ENCODE measurements around the gene MRAP. TPM values are rescaled to one million over a fixed set of nuclear protein-coding genes. Genes with fewer than 3 reads are reported as not detected.

Gene MRAP
- total and polyA plus RNA-seq, 9 of the 15 experiments (the other 6 are each of a cell fraction or from before 2014, with no cell fraction given), result 0.63 to 2.3 TPM; not detected in 7

DNA sequence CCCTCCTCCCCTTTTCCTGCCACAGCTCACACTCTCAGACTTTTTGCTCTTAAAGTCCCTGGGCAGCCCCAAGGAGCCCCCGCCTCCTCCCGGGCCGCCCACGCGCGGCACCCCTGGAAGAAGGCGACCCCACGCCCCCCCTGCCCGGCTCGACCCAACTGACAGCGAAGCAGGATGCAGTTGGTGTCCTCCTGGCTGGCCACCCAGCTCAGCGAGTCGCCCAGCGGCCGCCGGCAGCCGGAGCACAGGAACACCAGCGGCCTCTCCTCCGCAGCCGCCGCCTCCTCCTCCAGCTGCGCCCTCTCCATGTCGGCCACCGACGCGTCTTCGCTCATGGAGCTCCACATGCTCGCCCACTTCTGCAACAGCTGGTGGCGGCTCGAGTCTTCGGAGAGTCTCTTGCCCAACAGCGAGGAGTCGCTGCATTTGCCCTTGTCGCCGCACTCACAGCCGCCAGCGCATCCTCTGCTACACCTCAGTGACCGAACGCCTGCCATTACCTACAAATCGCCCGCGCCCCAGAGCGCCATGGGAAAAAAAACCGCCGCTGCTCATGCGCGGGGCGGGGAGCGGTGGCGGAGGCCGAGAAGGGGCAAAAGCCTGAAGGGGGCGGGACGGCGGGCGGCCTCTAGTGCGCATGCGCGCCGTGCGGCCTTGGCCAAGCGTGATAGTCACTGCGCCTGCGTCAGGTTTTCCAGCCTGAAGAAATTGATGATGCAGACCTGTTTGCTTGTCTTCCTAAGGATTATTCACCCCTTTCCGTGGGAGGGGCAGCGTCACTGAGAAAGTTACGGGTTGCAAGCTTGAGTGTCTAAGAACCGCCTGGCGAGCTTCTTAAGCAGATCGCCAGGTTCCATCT is 19.9 kb upstream of the MRAP start, which contains the start of gene MIS18A (continued):
- TF ChIP-seq, protein P1, sequence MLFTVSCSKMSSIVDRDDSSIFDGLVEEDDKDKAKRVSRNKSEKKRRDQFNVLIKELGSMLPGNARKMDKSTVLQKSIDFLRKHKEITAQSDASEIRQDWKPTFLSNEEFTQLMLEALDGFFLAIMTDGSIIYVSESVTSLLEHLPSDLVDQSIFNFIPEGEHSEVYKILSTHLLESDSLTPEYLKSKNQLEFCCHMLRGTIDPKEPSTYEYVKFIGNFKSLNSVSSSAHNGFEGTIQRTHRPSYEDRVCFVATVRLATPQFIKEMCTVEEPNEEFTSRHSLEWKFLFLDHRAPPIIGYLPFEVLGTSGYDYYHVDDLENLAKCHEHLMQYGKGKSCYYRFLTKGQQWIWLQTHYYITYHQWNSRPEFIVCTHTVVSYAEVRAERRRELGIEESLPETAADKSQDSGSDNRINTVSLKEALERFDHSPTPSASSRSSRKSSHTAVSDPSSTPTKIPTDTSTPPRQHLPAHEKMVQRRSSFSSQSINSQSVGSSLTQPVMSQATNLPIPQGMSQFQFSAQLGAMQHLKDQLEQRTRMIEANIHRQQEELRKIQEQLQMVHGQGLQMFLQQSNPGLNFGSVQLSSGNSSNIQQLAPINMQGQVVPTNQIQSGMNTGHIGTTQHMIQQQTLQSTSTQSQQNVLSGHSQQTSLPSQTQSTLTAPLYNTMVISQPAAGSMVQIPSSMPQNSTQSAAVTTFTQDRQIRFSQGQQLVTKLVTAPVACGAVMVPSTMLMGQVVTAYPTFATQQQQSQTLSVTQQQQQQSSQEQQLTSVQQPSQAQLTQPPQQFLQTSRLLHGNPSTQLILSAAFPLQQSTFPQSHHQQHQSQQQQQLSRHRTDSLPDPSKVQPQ (CRISPR knock-in tag; IDR thresholded peaks at IDR 0.05; ENCODE audit: borderline replicate concordance), result 0 out of 2 replicates have a peak, but pooled peaks have one; percentile 22
- peak; percentile 98 for TF ChIP-seq C11orf30 (IDR thresholded peaks at IDR 0.05; ENCODE audit: low read depth)
- TF ChIP-seq IFI16 (CRISPR knock-in tag; IDR thresholded peaks at IDR 0.05), result no peak
- TF ChIP-seq, protein P2, sequence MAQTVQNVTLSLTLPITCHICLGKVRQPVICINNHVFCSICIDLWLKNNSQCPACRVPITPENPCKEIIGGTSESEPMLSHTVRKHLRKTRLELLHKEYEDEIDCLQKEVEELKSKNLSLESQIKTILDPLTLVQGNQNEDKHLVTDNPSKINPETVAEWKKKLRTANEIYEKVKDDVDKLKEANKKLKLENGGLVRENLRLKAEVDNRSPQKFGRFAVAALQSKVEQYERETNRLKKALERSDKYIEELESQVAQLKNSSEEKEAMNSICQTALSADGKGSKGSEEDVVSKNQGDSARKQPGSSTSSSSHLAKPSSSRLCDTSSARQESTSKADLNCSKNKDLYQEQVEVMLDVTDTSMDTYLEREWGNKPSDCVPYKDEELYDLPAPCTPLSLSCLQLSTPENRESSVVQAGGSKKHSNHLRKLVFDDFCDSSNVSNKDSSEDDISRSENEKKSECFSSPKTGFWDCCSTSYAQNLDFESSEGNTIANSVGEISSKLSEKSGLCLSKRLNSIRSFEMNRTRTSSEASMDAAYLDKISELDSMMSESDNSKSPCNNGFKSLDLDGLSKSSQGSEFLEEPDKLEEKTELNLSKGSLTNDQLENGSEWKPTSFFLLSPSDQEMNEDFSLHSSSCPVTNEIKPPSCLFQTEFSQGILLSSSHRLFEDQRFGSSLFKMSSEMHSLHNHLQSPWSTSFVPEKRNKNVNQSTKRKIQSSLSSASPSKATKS (CRISPR knock-in tag; IDR thresholded peaks at IDR 0.05), result no peak
- no peak for TF ChIP-seq ZNF561 (CRISPR knock-in tag; conservative IDR thresholded peaks at IDR 0.05)
- TF ChIP-seq ELF4 (CRISPR knock-in tag; IDR thresholded peaks at IDR 0.05), result peak; percentile 11; the same call in 1 of the 2 replicates
- no peak for TF ChIP-seq ELF2 (CRISPR knock-in tag; IDR thresholded peaks at IDR 0.05)
- TF ChIP-seq MAX (CRISPR knock-in tag; IDR thresholded peaks at IDR 0.05), result peak; percentile 88
- TF ChIP-seq ZNF551 (CRISPR knock-in tag; IDR thresholded peaks at IDR 0.05), result no peak
- peak; percentile 71; the same call in 1 of the 2 replicates for TF ChIP-seq ZBTB7A (IDR thresholded peaks at IDR 0.05; ENCODE audit: borderline replicate concordance, control insufficient read depth, low read depth, low read length)
- TF ChIP-seq SMAD3 (CRISPR knock-in tag; conservative IDR thresholded peaks at IDR 0.05), result no peak
- TF ChIP-seq ZFX (CRISPR knock-in tag; IDR thresholded peaks at IDR 0.05), result peak; percentile 56
- peak; percentile 15; the same call in 1 of the 2 replicates for TF ChIP-seq POLR2H (tag; IDR thresholded peaks at IDR 0.05; ENCODE audit: low read depth)
- TF ChIP-seq, protein P3, sequence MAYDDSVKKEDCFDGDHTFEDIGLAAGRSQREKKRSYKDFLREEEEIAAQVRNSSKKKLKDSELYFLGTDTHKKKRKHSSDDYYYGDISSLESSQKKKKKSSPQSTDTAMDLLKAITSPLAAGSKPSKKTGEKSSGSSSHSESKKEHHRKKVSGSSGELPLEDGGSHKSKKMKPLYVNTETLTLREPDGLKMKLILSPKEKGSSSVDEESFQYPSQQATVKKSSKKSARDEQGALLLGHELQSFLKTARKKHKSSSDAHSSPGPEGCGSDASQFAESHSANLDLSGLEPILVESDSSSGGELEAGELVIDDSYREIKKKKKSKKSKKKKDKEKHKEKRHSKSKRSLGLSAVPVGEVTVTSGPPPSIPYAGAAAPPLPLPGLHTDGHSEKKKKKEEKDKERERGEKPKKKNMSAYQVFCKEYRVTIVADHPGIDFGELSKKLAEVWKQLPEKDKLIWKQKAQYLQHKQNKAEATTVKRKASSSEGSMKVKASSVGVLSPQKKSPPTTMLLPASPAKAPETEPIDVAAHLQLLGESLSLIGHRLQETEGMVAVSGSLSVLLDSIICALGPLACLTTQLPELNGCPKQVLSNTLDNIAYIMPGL (CRISPR knock-in tag; IDR thresholded peaks at IDR 0.05), result no peak
- TF ChIP-seq, protein P4, sequence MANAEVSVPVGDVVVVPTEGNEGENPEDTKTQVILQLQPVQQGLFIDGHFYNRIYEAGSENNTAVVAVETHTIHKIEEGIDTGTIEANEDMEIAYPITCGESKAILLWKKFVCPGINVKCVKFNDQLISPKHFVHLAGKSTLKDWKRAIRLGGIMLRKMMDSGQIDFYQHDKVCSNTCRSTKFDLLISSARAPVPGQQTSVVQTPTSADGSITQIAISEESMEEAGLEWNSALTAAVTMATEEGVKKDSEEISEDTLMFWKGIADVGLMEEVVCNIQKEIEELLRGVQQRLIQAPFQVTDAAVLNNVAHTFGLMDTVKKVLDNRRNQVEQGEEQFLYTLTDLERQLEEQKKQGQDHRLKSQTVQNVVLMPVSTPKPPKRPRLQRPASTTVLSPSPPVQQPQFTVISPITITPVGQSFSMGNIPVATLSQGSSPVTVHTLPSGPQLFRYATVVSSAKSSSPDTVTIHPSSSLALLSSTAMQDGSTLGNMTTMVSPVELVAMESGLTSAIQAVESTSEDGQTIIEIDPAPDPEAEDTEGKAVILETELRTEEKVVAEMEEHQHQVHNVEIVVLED (CRISPR knock-in tag; IDR thresholded peaks at IDR 0.05), result peak; percentile 56; the same call in 1 of the 2 replicates
- TF ChIP-seq RBM25 (IDR thresholded peaks at IDR 0.05; ENCODE audit: low read depth, low read length, severe bottlenecking), result no peak

Data from K562 (cell line).